Measurements from ENCODE around the gene RSRC2. TPM values are rescaled to one million over a fixed set of nuclear protein-coding genes. Genes with fewer than 3 reads are reported as not detected.

RSRC2 gene
- total RNA-seq, 1 experiment from 2014 or later, result 93.1 TPM

GRCh38 chr12:122558745-122559641 is 32.3 kb upstream of the RSRC2 start:
- no peak for ATAC-seq
- H3K9me3 Mint-ChIP-seq, result no peaks in the 10 kb centered on the region
- H3K4me1 Mint-ChIP-seq, result no peaks in the 10 kb centered on the region
- TF ChIP-seq IRF2 (CRISPR knock-in tag; IDR thresholded peaks at IDR 0.05; ENCODE audit: borderline replicate concordance, low read depth), result no peak
- TF ChIP-seq ATF3 (CRISPR knock-in tag; conservative IDR thresholded peaks at IDR 0.05), result no peak
- no peak for TF ChIP-seq GABPB1 (CRISPR knock-in tag; IDR thresholded peaks at IDR 0.05)
- TF ChIP-seq E2F1 (CRISPR knock-in tag; IDR thresholded peaks at IDR 0.05), result no peak
- TF ChIP-seq MLX (CRISPR knock-in tag; IDR thresholded peaks at IDR 0.05), result no peak
- TF ChIP-seq TP53 (CRISPR knock-in tag; IDR thresholded peaks at IDR 0.05), result no peak
- no peak for TF ChIP-seq GTF2I (CRISPR knock-in tag; conservative IDR thresholded peaks at IDR 0.05)
- TF ChIP-seq ESRRA (CRISPR knock-in tag; IDR thresholded peaks at IDR 0.05; ENCODE audit: borderline replicate concordance), result no peak
- no peak for TF ChIP-seq ZNF423 (CRISPR knock-in tag; IDR thresholded peaks at IDR 0.05)
- no peak for TF ChIP-seq E2F4 (CRISPR knock-in tag; IDR thresholded peaks at IDR 0.05; ENCODE audit: borderline replicate concordance, low read depth)
- TF ChIP-seq CTCF (IDR thresholded peaks at IDR 0.05), result no peak
- TF ChIP-seq RORB (CRISPR knock-in tag; IDR thresholded peaks at IDR 0.05), result no peak
- peaks cover 47% of the 10 kb centered on the region for H3K36me3 Mint-ChIP-seq
- POLR2A ChIA-PET, result no interaction called here
- DNase-seq (ENCODE audit: low spot score), result no peak
- CTCF ChIA-PET, result no interaction called here
- H3K4me3 Mint-ChIP-seq, result no peak overlapping the region
- no peaks in the 10 kb centered on the region for H3K27me3 Mint-ChIP-seq (ENCODE audit: low read depth)
- no peak overlapping the region for H3K27ac Mint-ChIP-seq

GRCh38 chr12:122547330-122547729 is 20.6 kb upstream of the RSRC2 start:
- ChIA-PET POLR2A (no interaction called here), CTCF (no interaction called here)
- Mint-ChIP-seq H3K4me3 (no peak overlapping the region), H3K4me1 (no peaks in the 10 kb centered on the region), H3K9me3 (no peaks in the 10 kb centered on the region), H3K27ac (no peak overlapping the region), H3K36me3 (peaks cover 63% of the 10 kb centered on the region), H3K27me3 (ENCODE audit: low read depth) (no peaks in the 10 kb centered on the region)
- TF ChIP-seq RELA (CRISPR knock-in tag; IDR thresholded peaks at IDR 0.05; ENCODE audit: borderline replicate concordance) (no peak), MLX (CRISPR knock-in tag; IDR thresholded peaks at IDR 0.05) (no peak), JAZF1 (CRISPR knock-in tag; IDR thresholded peaks at IDR 0.05) (no peak), TEAD4 (CRISPR knock-in tag; IDR thresholded peaks at IDR 0.05) (no peak), NFATC4 (CRISPR knock-in tag; IDR thresholded peaks at IDR 0.05) (no peak), PREB (CRISPR knock-in tag; IDR thresholded peaks at IDR 0.05; ENCODE audit: borderline replicate concordance) (no peak), ZNF317 (CRISPR knock-in tag; IDR thresholded peaks at IDR 0.05; ENCODE audit: borderline replicate concordance, low read depth) (no peak), GABPB1 (CRISPR knock-in tag; IDR thresholded peaks at IDR 0.05) (no peak), IRF1 (CRISPR knock-in tag; IDR thresholded peaks at IDR 0.05) (no peak), CBFB (CRISPR knock-in tag; IDR thresholded peaks at IDR 0.05; ENCODE audit: low read depth) (no peak)
- no peak for DNase-seq (ENCODE audit: low spot score)
- no peak for ATAC-seq
